A549 (cell line): ENCODE data around the gene GLP2R.

Experiments
- CEBPB ChIP-seq, 2 experiments: fragments of >200 bp in 1 of 2; sonication (Bioruptor Twin) in 1 of 2; formaldehyde crosslinking in 1 of 2; IDR thresholded peaks; 2 replicates each; pipeline ENCODE4 v1.6.1; 2012 to 2016
- CHD2 ChIP-seq: fragments of 150-350 bp; IDR thresholded peaks from 2 replicates; pipeline ENCODE4 v1.6.1; 2014; ENCODE audit warnings: low read length; ENCODE audit not compliant: partially characterized antibody
- CHD4 ChIP-seq: fragments of 200-600 bp; sonication (generic); IDR thresholded peaks from 2 replicates; pipeline ENCODE4 v1.6.1; 2016; ENCODE audit warnings: antibody characterized with exemption, mild to moderate bottlenecking, borderline replicate concordance
- CTCF ChIP-seq: fragments of >200 bp; sonication (Bioruptor Twin); formaldehyde crosslinking; IDR thresholded peaks from 3 replicates; pipeline ENCODE4 v1.5.1; 2016
- EHMT2 ChIP-seq: fragments of 200-600 bp; sonication (generic); IDR thresholded peaks from 2 replicates; pipeline ENCODE4 v1.6.1; 2016; ENCODE audit warnings: antibody characterized with exemption, low read depth, mild to moderate bottlenecking, moderate library complexity
- EP300 ChIP-seq, 2 experiments: fragments of >200 bp; sonication (Bioruptor Twin); formaldehyde crosslinking; IDR thresholded peaks; 2 replicates in 1 of 2; 3 replicates in 1 of 2; pipeline ENCODE4 v1.6.1; 2016 to 2017
- GATA3 ChIP-seq: IDR thresholded peaks from 2 replicates; pipeline ENCODE4 v1.6.1; 2012; ENCODE audit warnings: borderline replicate concordance
- MAX ChIP-seq: IDR thresholded peaks from 2 replicates; pipeline ENCODE4 v1.6.1; 2012
- NR3C1 ChIP-seq: fragments of >200 bp; sonication (Bioruptor Twin); formaldehyde crosslinking; IDR thresholded peaks from 3 replicates; pipeline ENCODE4 v1.6.1; 2017
- POLR2A ChIP-seq: IDR thresholded peaks from 2 replicates; pipeline ENCODE4 v1.6.1; 2012; ENCODE audit warnings: mild to moderate bottlenecking, low read length
- REST ChIP-seq: fragments of 200-600 bp; sonication (generic); IDR thresholded peaks from 2 replicates; pipeline ENCODE4 v1.6.1; 2016; ENCODE audit warnings: antibody characterized with exemption, mild to moderate bottlenecking, moderate library complexity
- RNF2 ChIP-seq: fragments of 200-600 bp; sonication (generic); IDR thresholded peaks from 2 replicates; pipeline ENCODE4 v1.6.1; 2016; ENCODE audit warnings: low read depth, mild to moderate bottlenecking, antibody characterized with exemption, moderate library complexity, borderline replicate concordance
- SMC3 ChIP-seq: fragments of >200 bp; sonication (Bioruptor Twin); formaldehyde crosslinking; IDR thresholded peaks from 3 replicates; pipeline ENCODE4 v1.6.1; 2018; ENCODE audit warnings: inconsistent platforms

GRCh38 chr17:9913476-9913875 is 87.8 kb downstream of the GLP2R start:
- TF ChIP-seq EHMT2: no peak
- no peak for TF ChIP-seq GATA3
- no peak for TF ChIP-seq CEBPB (IDR thresholded peaks at IDR 0.05)
- TF ChIP-seq RNF2: no peak
- TF ChIP-seq CTCF: no peak
- no peak for TF ChIP-seq MAX
- no peak for TF ChIP-seq POLR2A
- no peak for TF ChIP-seq NR3C1
- TF ChIP-seq EP300 (IDR thresholded peaks at IDR 0.05): no peak
- TF ChIP-seq SMC3: no peak
- no peak for TF ChIP-seq CHD4
- no peak for TF ChIP-seq CHD2
- no peak for TF ChIP-seq REST
